ENCODE measurements around the gene MRAS. TPM values are rescaled to one million over a fixed set of nuclear protein-coding genes. Genes with fewer than 3 reads are reported as not detected.

MRAS gene
- total and polyA plus RNA-seq, 2 of the 8 experiments (the other 6 are each of a cell fraction or from before 2014, with no cell fraction given), result 10.6 to 16.2 TPM

GRCh38 chr3:138423316-138423715 is 74.9 kb downstream of the MRAS start:
- Histone ChIP-seq H2BK5ac (ENCODE audit: low read depth, low read length) (no peak overlapping the region), H3K4me3 (ENCODE audit: extremely low read depth in 1 of 4, insufficient read depth in 2 of 4, low read depth in 3 of 4, low read length in 4 of 4) (no peak overlapping the region), H3K14ac (ENCODE audit: insufficient read length) (no peak overlapping the region), H3K79me1 (ENCODE audit: low read depth, low read length) (no peaks in the 10 kb centered on the region), H3K79me2 (ENCODE audit: control insufficient read depth in 1 of 2, insufficient read depth in 2 of 2, low read length in 2 of 2) (no peaks in the 10 kb centered on the region), H4K91ac (replicated peaks; ENCODE audit: insufficient read length, low read length) (no peak overlapping the region), H3K36me3 (ENCODE audit: control insufficient read depth in 2 of 4, insufficient read depth in 4 of 4, low read length in 3 of 4) (no peaks in the 10 kb centered on the region), H3K23ac (ENCODE audit: insufficient read length) (no peak overlapping the region), H2AK5ac (ENCODE audit: low read depth, low read length) (no peak overlapping the region), H3K9me3 (ENCODE audit: insufficient read depth in 2 of 2, low read depth in 1 of 2, low read length in 1 of 2) (peaks cover 2 to 4% of the 10 kb centered on the region in 2 experiments; a peak in 2 of 4 replicates), H3K27ac (ENCODE audit: low read depth, low read length) (no peak overlapping the region), H3K18ac (ENCODE audit: extremely low read depth, low read length) (no peak overlapping the region), H3K9ac (replicated peaks in 1 of 4; ENCODE audit: extremely low read depth in 1 of 4, low read depth in 3 of 4, low read length in 3 of 4) (no peak overlapping the region), H2BK120ac (replicated peaks; ENCODE audit: low read depth, low read length) (no peak overlapping the region), H2BK15ac (ENCODE audit: low read length) (no peak overlapping the region), H4K5ac (ENCODE audit: insufficient read length, low read depth, low read length) (no peak overlapping the region), H2AFZ (ENCODE audit: low read length) (no peak overlapping the region), H3K23me2 (ENCODE audit: low read depth, low read length) (no peaks in the 10 kb centered on the region), H3K4me1 (replicated peaks in 1 of 4; ENCODE audit: control insufficient read depth in 3 of 4, insufficient read depth in 4 of 4, low read length in 3 of 4) (peaks cover 0 to 4% (median 0%) of the 10 kb centered on the region in 4 experiments; a peak in 1 of 7 replicates), H3K27me3 (replicated peaks in 1 of 4; ENCODE audit: control insufficient read depth in 3 of 4, extremely low read depth in 1 of 4, insufficient read depth in 3 of 4, low read length in 3 of 4) (no peaks in the 10 kb centered on the region), H3K56ac (replicated peaks; ENCODE audit: insufficient read length, low read depth, low read length) (no peak overlapping the region), H2BK20ac (ENCODE audit: low read length) (no peak overlapping the region), H4K8ac (ENCODE audit: extremely low read depth, insufficient read depth, low read length) (no peak overlapping the region), H4K20me1 (replicated peaks in 1 of 2; ENCODE audit: control insufficient read depth in 1 of 2, insufficient read depth in 2 of 2, low read length in 2 of 2) (no peaks in the 10 kb centered on the region), H3K4me2 (ENCODE audit: insufficient read depth in 1 of 2, low read depth in 2 of 2, low read length in 2 of 2) (no peak overlapping the region), H3K4ac (replicated peaks; ENCODE audit: insufficient read length, low read depth, low read length) (no peak overlapping the region), H2BK12ac (ENCODE audit: low read depth, low read length) (no peak overlapping the region)
- ChIA-PET POLR2A (ENCODE audit: partially characterized antibody) (no interaction called here), CTCF (ENCODE audit: partially characterized antibody) (interaction anchor here (0.9 to 7.7 kb wide), 7 partner anchors 9 to 92 kb away, joined by 3 to 47 read pairs (median 6); partner anchors contain the start of genes ESYT3, MRAS and NME9)
- FAIRE-seq, result no peak
- no peak for DNase-seq (ENCODE audit: low read depth in 1 of 2, low spot score in 2 of 2)
- WGBS, 2 experiments (ENCODE audit: extremely low coverage in 1 of 2, insufficient coverage in 1 of 2, insufficient read length in 1 of 2, insufficient replicate concordance in 2 of 2, low coverage in 1 of 2, low lambda C conversion rate in 2 of 2, missing lambda C conversion rate in 1 of 2), result 90% methylated on average over 1 of the region's 1 CpG; no CpG with 5 or more reads in 1 of the 2 experiments
- no peak for TF ChIP-seq GTF2F1 (IDR thresholded peaks at IDR 0.05; ENCODE audit: borderline replicate concordance, low read depth, low read length)
- TF ChIP-seq KDM4A (IDR thresholded peaks at IDR 0.05; ENCODE audit: low read depth, low read length, severe bottlenecking), result no peak
- no peak for TF ChIP-seq SRF (IDR thresholded peaks at IDR 0.05; ENCODE audit: low read depth, low read length)
- TF ChIP-seq CHD2 (IDR thresholded peaks at IDR 0.05; ENCODE audit: low read length), result no peak
- no peak for TF ChIP-seq SAP30 (IDR thresholded peaks at IDR 0.05; ENCODE audit: insufficient read depth, insufficient replicate concordance, low read length)
- no peak for TF ChIP-seq PHF8 (conservative IDR thresholded peaks at IDR 0.05; ENCODE audit: low read depth, low read length)
- TF ChIP-seq SIRT6 (IDR thresholded peaks at IDR 0.05; ENCODE audit: low read length), result no peak
- no peak for TF ChIP-seq RNF2 (IDR thresholded peaks at IDR 0.05; ENCODE audit: borderline replicate concordance, low read depth, low read length, missing control alignments, poor library complexity, severe bottlenecking)
- TF ChIP-seq ASH2L (IDR thresholded peaks at IDR 0.05; ENCODE audit: low read length), result no peak
- TF ChIP-seq CEBPB (IDR thresholded peaks at IDR 0.05; ENCODE audit: low read depth, low read length), result no peak
- TF ChIP-seq GABPA (IDR thresholded peaks at IDR 0.05; ENCODE audit: borderline replicate concordance, insufficient read depth, low read length), result no peak
- no peak for TF ChIP-seq HDAC6 (IDR thresholded peaks at IDR 0.05; ENCODE audit: low read depth, low read length)
- TF ChIP-seq TCF12 (IDR thresholded peaks at IDR 0.05; ENCODE audit: low read depth, low read length), result no peak
